Measurements from ENCODE around the gene TRIM8. TPM values are rescaled to one million over a fixed set of nuclear protein-coding genes. Genes with fewer than 3 reads are reported as not detected.

The TRIM8 gene
- total RNA-seq, 1 experiment from 2014 or later = 91.6 TPM

DNA sequence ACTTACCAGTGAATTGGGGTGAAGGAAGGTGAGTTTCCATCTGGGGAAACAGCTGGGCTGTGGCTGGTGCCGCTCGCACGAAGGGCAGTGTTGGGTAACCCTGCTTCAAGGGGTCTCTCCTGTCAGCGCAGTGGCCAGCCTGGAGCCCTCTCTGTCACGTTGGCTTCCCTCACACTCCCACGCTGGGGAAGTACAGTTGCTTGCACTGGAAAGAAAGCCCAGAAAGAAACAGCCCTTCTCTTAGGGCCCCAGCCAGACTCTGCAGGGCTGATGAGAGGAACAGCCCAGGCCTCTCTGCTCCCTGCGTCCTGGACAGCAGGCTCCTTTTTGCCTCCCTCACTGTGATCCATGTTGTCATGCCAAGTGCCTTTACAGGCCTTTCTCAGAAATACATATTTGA, 40.3 kb upstream of the TRIM8 start:
- DNase-seq (ENCODE audit: low read depth, low spot score) = no peak
- Histone ChIP-seq H3K27me3 (ENCODE audit: insufficient read depth, low read length) (no peaks in the 10 kb centered on the region), H3K36me3 (ENCODE audit: control insufficient read depth in 1 of 2, insufficient read depth in 2 of 2, low read length in 2 of 2) (no peaks in the 10 kb centered on the region), H3K9me2 (ENCODE audit: insufficient read depth) (no peaks in the 10 kb centered on the region), H4K20me1 (ENCODE audit: insufficient read depth) (no peaks in the 10 kb centered on the region), H3K4me3 (replicated peaks in 1 of 2; ENCODE audit: low read depth in 1 of 2, low read length in 2 of 2) (peak overlapping the region in 1 of 2 experiments; percentile 43; a peak in 2 of 4 replicates), H3K79me2 (ENCODE audit: insufficient read depth, low read length) (no peaks in the 10 kb centered on the region), H2AFZ (ENCODE audit: low read depth, low read length, poor library complexity, severe bottlenecking) (no peak overlapping the region), H3K4me2 (ENCODE audit: low read length) (peak overlapping the region; percentile 84), H3K9ac (ENCODE audit: low read length) (peak overlapping the region; percentile 69), H3K27ac (ENCODE audit: low read depth, low read length) (peak overlapping the region; percentile 92), H3K9me3 (ENCODE audit: control insufficient read depth in 1 of 2, insufficient read depth in 1 of 2, low read depth in 1 of 2, low read length in 2 of 2) (no peaks in the 10 kb centered on the region), H3K4me1 (ENCODE audit: control insufficient read depth in 1 of 2, insufficient read depth in 2 of 2, low read length in 2 of 2) (peaks cover 58 to 71% of the 10 kb centered on the region in 2 experiments)
- no peak for TF ChIP-seq EGR1 (IDR thresholded peaks at IDR 0.05; ENCODE audit: low read depth)
- TF ChIP-seq, protein P1, sequence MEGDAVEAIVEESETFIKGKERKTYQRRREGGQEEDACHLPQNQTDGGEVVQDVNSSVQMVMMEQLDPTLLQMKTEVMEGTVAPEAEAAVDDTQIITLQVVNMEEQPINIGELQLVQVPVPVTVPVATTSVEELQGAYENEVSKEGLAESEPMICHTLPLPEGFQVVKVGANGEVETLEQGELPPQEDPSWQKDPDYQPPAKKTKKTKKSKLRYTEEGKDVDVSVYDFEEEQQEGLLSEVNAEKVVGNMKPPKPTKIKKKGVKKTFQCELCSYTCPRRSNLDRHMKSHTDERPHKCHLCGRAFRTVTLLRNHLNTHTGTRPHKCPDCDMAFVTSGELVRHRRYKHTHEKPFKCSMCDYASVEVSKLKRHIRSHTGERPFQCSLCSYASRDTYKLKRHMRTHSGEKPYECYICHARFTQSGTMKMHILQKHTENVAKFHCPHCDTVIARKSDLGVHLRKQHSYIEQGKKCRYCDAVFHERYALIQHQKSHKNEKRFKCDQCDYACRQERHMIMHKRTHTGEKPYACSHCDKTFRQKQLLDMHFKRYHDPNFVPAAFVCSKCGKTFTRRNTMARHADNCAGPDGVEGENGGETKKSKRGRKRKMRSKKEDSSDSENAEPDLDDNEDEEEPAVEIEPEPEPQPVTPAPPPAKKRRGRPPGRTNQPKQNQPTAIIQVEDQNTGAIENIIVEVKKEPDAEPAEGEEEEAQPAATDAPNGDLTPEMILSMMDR (IDR thresholded peaks at IDR 0.05 in 2 of 3, conservative IDR thresholded peaks at IDR 0.05 in 1 of 3; ENCODE audit: borderline replicate concordance in 1 of 3, insufficient read depth in 1 of 3, low read depth in 2 of 3, low read length in 2 of 3) = no peak
- no peak for TF ChIP-seq ELF1 (IDR thresholded peaks at IDR 0.05; ENCODE audit: borderline replicate concordance, low read depth)
- no peak for TF ChIP-seq FOSL1 (IDR thresholded peaks at IDR 0.05; ENCODE audit: low read depth)
- TF ChIP-seq POLR2AphosphoS5 (IDR thresholded peaks at IDR 0.05; ENCODE audit: low read depth, low read length) = no peak
- TF ChIP-seq SP1 (IDR thresholded peaks at IDR 0.05; ENCODE audit: low read depth) = no peak
- no peak for TF ChIP-seq EZH2 (IDR thresholded peaks at IDR 0.05)
- no peak for TF ChIP-seq ZNF274 (IDR thresholded peaks at IDR 0.05; ENCODE audit: low read depth, low read length)
- no peak for TF ChIP-seq CEBPB (IDR thresholded peaks at IDR 0.05; ENCODE audit: low read depth)
- TF ChIP-seq TCF7L2 (IDR thresholded peaks at IDR 0.05; ENCODE audit: borderline replicate concordance, extremely low read depth, insufficient read depth, insufficient read length) = no peak
- no peak for TF ChIP-seq CBX3 (IDR thresholded peaks at IDR 0.05; ENCODE audit: low read depth)
- CTCF ChIA-PET = interaction anchor here (0.9 to 2.5 kb wide), 4 partner anchors 8 to 26 kb away, joined by 4 to 16 read pairs (median 7); no protein-coding TSS in a partner anchor
- RAD21 ChIA-PET (ENCODE audit: low non-redundant PET in 1 of 2, low total read pairs in 2 of 2, uncharacterized antibody in 2 of 2, unreplicated experiment in 2 of 2) = interaction anchor here in 1 of 2 experiments (0.9 kb wide), 1 partner anchor 40 kb away, joined by 4 read pairs; the partner anchor contains the start of gene TRIM8
- POLR2A ChIA-PET = interaction anchor here (0.7 to 1.1 kb wide), 2 partner anchors 10 to 325 kb away, joined by 3 to 4 read pairs; no protein-coding TSS in a partner anchor
- intact Hi-C loops (cut with micrococcal nuclease) = loop anchor here (2.0 kb wide), 1 partner anchor 39 kb away; no protein-coding TSS in a partner anchor
- peak; percentile 26 for ATAC-seq
- no TSS peak for BruUV-seq (replicated peaks)
